T-helper 1 cell treated with Interleukin-12 subunit alpha and Interleukin-12 subunit beta and Interleukin-4 antibody, amounts not matched to agents 30 ng/mL and 1 ng/mL, for 36 hours (primary cell): Measurements from ENCODE around the gene EHD4. TPM values are rescaled to one million over a fixed set of nuclear protein-coding genes. Genes with fewer than 3 reads are reported as not detected.

Experiments used
- intact Hi-C: fragments of 100-400 bp; cut with micrococcal nuclease; formaldehyde crosslinking; loops from one replicate; pipeline ENCODE4 v1.15.1; 2024
- total RNA-seq: library from RNA; stranded (reverse); gene quantifications from 2 replicates; pipeline ENCODE4 v1.2.3, GENCODE V29; 2022

EHD4 gene
- total RNA-seq, 1 donor from 2014 or later, result 36.8 TPM

DNA sequence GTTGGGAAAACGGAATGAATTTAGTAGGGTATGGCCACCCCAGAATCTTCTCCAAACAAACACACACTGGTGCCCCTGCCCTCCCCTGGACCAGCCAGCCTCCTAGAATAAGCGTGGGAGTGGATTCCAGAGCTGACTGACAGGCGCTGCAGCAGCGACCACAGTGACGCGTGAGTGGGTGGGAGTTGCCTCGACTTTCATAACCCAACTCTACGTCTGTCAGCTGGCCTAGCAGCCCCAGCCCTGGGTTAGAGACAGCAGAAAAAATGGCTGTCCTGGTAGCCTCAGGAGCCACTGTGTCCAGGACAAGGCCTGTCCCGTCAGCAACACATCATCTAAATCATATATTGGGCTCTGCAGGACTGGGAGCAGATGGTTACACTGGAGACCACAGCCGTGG is 123.7 kb downstream of the EHD4 start:
- intact Hi-C loops, result no loop called here

DNA sequence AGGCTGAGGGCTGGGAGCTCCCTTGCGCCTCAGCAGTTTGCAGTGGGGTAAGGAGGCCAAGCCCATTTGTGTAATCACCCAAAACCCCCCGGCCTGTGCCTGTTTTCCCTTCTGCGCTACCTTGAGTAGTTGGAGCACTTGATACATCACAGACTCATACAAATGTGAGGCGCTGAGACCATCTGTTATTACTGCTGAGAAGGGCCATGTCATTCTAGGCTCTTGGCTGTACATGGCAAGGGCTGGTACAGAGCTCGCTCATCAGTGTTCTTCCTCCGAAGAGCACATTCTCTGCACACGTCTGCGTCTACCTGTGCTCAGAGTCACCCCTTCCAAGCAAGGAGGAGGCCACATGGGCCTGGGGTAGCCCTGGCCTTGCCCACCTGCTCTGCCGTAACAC is 124.4 kb downstream of the EHD4 start:
- intact Hi-C loops, result no loop called here

DNA sequence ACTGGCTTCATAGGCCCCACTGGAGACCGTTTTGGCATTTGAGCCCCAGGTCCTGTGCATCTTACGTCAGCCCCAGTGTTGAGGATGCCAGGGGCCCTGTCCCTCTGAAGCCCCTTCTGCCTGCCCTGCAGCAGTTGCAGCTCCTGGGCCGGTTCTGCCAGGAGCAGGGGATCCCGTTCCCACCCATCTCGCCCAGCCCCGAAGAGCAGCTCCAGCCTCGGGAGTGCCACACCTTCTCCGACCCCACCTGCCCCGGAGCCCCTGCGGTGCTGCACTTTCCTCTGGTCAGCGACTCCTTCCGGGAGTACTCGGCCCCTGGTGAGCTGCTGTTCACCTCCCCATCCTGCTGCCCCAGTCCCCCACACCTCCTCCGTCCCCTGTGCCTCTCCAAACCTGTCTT is 125.2 kb downstream of the EHD4 start:
- intact Hi-C loops, result no loop called here

Other genes starting within 250 kb of the EHD4 start
- gene MAPKBP1, start 198.1 kb downstream of the EHD4 start, total RNA-seq, result 44.7 and 45.2 TPM in 2 replicates
- gene JMJD7, start 144.5 kb downstream of the EHD4 start, total RNA-seq, result 22.0 and 26.4 TPM in 2 replicates
- gene PLA2G4B, start 133.7 kb downstream of the EHD4 start, total RNA-seq, result 12.9 and 15.6 TPM in 2 replicates
- gene SPTBN5, start 78.5 kb downstream of the EHD4 start, total RNA-seq, result 4.7 and 5.0 TPM in 2 replicates
- not detected in 2 replicates for gene PLA2G4E, start 48.5 kb upstream of the EHD4 start, total RNA-seq
- not detected in 2 replicates for gene PLA2G4D, start 122.0 kb upstream of the EHD4 start, total RNA-seq
- not detected in 2 replicates for gene PLA2G4F, start 184.1 kb upstream of the EHD4 start, total RNA-seq
- gene VPS39, start 235.7 kb upstream of the EHD4 start, total RNA-seq, result 86.8 TPM in 2 replicates